ENCODE results near the gene PDZD2.
"Not testable (repeated sequence)": the region's sequence is repeated elsewhere in the genome, so short reads cannot be mapped to it uniquely, and the experiment has no call there.

The PDZD2 gene

DNA sequence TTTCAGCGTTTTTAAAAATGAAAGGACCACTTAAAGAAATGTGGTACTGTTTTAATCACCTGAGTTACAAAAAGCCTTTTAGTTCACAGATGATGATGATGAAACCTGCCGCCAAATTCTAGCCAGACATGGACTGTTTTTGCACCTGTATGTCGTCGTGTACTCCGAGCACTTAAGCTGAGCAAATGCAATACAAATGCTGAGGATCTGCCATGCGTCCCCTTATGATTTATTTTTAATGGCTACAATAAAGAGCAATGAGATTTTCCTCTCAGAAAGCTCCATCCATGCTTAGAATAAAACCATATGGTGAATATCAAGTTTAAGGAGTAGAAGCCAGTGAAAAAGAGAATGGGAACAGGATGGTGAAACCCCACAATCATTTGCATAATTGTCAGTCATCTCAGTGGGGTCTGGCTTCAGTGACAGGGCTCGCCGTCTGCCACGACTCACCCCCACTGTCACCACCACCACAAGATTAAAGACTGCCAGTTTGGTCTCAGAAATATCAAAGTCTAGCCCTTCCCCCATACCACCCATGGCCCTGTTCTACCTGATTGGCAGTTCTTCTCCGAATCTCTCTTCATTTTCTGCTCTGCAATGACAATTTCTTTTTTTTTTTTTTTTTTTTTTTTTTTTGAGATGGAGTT, 375.3 kb downstream of the PDZD2 start:
- DNase-seq (ENCODE audit: low spot score): no peak

DNA sequence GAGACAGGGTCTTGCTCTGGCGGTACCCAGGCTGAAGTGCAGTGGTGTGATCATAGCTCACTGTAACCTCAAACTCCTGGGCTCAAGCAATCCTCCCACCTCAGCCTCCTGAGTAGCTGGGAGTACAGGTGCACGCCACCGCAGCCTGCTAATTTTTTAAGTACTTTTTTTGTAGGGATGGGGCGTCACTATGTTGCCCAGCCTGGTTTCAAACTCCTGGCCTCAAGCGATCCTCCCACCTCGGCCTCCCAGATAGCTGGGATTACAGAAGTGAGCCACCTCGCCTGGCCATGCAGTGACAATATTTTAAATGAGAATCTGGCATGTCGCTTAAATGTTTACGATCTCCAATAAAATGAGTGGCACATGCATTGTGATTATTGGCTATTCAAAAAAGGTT, 376.3 kb downstream of the PDZD2 start:
- not testable (repeated sequence) for DNase-seq (ENCODE audit: low spot score)

DNA sequence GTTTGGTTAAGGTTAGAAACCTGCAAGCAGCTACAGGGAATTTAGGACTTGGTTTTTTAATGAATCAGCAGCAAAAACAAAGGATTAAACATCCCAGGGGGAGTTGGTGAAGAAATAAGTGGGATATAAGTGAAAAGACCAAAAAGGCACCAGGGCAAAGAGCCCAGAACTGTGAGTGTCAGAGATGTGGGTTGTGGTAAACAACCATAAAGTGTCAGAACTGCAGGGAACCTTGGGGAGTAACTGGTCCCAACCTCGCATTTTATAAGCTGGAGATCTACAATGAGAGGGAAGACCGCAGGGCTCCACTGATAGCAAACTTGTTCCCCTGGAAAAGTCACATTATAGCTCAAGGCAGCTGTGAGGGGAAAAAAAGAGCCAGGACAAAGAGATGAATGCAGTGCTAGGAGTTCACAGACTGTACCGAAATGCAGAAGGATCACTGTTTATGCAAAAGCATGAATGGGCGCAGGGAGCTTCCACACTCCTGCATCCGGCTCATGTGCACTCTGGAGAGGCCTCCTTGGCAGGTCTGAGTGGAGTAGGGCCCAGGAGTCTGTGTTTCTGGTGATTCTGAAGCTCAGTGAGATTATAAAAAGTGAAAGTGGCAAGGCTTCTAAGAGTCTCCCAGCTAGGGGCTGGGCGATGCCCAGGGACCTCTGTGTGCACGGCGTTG, 378.9 kb downstream of the PDZD2 start:
- no peak for DNase-seq (ENCODE audit: low spot score)

DNA sequence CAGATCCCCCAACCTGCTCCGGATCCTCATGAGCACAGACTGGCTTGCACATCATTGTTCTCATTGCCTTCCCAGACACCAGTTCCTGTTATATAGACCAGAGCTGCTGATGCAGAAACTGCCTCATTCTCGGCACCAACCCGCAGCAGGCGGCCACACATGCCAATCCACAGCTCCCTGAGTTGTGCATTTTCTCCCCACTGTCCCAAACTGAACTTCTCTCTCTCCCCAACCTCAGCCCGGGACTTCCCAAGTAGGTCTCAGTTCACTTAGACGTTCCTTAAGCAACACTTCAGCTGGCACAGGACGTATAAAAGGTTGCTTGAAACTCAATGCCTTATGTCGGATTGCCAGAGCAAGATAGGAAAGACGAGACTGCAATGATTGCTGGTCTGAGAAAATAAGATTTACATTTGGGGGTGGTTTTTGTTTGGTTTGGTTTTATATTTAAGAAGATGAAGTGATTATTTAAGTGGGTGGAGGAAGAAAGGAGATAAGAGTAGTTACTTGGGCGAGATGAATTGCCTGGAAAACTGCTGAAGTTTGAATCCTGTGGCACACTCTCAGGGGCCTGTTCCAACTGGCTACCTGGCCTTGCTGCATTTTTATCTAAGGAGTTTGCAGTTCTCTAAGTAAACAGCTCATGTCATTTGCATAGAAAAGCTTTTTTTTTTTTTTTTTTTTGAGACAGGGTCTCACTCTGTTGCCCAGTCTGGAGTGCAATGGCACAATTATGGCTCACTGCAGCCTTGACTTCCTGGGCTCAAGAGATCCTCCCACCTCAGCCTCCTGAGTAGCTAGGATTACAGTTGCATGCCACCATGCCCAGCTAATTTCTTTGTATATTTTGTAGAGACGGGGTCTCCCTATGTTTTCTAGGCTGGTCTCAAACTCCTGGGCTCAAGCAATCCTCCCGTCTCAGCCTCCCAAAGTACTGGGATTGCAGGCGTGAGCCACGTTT, 379.8 kb downstream of the PDZD2 start:
- no peak for DNase-seq (ENCODE audit: low spot score)

DNA sequence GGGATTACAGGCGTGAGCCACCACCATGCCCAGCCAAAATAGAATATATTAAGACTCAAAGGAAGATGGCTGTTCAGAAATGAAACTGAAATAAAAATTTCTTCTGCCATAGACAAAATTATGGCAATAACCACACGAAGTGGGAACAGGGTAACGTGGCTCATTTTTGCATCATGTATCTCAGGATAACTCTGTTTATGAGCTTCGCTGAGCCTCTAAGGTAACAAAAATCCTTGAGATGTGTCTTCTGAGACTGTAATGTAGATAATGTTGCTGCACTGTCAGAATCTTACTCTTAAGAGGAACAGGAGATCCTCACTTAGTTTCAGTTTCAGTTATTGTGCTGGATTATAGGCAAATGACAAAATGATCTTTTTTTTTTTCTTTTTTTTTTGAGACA, 381.3 kb downstream of the PDZD2 start:
- DNase-seq (ENCODE audit: low spot score): no peak

DNA sequence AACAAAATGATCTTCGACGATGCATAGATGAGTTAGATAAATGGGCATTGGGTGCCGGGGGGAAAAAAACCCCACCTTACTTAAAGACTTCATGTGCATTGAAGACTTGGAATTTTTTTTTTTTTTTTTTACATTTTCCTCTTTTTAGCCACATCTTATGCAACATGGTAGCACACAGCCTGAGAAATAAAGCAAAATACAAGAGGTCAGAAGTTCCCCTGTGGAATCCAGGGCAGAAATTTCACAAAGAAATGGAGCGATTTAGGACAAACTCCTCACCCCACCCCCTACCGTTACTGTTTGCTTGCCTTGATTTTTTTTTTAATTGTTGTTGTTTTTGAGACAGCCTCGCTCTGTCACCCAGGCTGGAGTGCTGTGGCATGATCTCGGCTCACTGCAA, 382.0 kb downstream of the PDZD2 start:
- no peak for DNase-seq (ENCODE audit: low spot score)

DNA sequence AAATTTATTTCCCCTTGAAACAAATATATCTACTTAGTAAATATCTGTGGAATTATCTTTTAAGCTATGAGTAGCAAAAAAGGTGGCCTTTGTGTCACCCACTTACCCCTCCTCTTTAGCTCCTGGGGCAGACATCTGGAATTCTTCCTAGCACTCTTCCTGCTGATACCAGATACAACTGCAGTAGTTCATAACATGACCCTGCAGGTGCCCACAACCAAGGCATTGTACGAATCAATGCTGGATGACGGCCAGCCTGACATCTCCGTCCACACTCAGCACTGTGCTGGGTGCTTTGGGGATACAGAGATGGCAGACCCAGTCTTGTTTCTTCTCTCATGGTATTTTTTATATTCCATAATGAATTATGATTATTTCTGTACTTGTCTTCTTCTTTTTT, 382.8 kb downstream of the PDZD2 start:
- no peak for DNase-seq (ENCODE audit: low spot score)

DNA sequence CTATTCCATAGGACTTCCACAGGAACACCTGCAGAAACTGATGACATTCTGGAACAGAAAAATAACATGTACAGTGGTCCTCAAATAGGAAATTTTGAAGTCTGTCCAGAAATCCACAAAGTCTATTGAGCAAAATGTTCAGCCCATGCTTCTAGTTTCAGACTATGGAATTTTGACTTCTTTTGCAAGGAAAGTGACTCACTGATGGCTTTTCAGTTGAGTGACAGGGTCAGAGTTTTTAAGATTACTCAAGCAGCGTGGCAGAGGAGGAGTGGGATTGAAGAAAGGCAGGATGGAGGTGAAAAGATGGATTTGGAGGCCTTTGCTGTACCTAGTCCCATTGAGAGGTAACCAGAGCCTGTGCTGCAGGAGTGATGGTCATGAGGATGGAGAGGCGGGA, 383.7 kb downstream of the PDZD2 start:
- no peak for DNase-seq (ENCODE audit: low spot score)

DNA sequence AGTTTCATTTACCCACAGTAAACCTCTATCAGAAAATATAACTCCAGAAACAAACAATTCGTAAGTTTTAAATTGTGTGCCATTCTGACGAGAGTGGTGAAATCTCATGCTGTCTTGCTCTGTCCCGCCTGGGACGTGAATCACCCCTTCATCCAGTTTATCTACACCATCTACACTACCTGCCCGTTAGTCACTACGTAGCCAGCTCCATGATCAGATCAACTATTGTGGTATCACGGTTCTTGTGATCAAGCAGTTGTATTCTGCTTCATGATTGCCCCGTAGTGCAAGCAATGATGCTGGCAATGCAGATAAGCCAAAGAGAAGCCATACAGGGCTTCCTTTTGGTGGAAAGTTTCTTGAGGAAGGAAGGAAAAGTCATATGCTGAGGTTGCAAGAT, 384.9 kb downstream of the PDZD2 start:
- DNase-seq (ENCODE audit: low spot score): no peak

DNA sequence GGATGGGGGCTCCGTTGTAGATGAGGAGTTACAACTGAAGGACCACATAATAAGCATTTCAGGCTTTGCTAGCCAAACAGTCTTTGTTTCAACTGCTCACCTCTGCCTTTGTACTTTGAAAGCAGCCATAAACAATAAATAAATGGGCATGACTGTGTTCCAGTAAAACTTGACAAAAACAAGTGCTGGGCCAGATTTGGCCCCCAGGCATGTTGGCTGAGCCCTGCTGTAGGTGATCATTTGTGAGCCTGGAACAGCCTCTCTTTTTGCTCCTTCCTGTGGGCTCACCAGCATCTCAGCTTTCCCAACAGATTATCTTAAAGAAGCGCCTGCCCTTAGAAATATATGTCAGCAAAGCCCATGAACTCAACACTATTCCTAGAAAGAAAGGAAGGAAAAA, 385.8 kb downstream of the PDZD2 start:
- no peak for DNase-seq (ENCODE audit: low spot score)

DNA sequence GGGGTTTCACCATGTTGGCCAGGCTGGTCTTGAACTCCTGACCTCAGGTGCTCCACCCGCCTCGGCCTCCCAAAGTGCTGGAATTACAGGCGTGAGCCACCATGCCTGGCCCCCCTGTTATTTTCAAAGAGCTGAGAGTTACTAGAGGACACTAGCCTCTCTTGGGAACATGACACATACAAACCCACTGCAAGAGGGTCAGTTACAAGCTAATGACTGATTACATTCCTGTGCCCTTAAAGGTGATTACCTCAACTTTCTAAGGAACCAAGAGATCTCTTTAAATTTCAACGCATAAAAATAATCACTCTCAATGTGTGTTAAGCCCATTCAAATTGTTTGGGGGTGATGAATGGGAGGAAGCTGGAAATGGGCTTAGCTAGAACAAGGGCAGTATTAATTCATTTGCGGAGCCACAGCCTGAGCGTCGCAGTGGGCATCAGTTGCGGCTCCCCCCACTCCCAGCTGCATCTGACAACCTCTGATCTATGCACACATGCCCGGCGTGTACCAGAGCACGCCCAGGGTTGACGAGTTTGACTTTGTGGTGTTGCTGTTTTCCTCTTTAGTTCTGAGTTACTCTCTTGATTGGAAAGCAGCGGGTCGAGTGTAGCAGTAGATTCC, 388.3 kb downstream of the PDZD2 start:
- DNase-seq (ENCODE audit: low spot score): no peak

DNA sequence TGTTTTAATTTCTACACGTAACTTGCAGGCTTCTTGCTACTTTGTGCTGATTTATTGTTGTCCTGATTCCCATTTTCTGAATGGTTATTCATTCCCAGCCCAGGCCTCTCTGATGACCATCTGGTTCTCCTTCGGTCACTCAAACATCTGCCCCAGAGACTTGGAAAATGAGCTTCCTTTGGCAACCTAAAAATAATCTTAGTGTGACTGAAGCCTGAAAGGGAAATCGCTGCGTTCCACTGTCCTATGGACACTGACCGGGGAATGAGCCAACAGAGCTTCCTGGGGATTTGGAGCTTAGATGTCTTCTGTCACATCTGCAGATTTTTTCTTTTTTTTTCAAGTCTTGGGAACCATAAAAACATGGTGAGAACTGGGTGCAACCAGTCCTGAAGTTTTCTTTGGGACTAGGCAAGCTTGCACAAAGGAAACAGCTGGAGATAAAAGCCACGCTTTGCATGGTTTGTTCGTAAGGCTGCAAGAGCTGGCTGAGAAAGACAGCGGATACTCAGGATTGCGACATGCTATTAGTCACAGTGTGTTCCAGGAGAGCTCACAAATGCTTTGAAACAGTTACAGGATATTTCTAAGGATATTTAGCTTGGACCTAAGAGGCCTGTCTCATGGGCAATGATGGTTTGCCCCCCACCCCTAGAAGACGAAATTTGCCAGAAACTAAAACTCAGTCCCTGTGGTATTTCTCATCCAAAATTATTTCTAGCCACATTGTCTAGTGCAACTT, 389.0 kb downstream of the PDZD2 start:
- DNase-seq (ENCODE audit: low spot score): no peak

DNA sequence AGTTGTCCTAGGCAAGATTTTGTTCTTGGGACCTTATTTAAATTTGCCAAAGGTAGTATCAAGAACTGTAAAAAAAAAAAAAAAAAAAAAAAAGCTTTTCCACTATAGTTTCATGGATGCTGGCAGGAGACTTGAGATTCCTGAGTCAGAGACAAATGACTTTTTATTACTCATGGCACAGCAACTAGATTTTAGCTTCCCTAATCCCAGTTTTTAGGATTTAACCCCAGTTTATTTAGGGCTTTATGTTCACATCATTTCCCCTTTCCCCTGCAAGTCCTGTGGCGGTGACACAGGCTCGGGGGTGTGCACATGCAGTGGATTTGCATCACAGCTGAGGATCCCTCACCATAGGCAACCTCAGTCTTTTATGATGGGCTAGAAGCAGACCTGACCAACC, 390.3 kb downstream of the PDZD2 start:
- DNase-seq (ENCODE audit: low spot score): no peak

DNA sequence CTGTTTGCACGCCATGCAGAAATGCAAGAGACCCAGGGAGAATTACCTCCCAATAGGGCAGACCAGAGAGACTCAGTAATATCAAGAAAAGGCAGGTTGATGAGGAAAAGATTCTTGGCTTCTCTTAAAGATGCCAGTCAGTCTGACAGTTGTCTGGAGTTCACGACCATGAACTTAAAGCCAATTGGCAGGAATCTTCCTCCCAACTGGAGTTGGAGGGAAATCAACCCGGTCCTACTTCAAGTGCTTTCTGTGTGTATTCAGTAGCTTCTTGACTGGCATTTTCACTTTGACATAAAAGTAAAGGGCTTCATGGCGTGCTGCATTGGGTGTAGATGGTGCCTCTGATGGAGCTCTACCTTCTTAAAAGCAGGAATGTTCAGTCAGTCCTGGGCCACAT, 390.9 kb downstream of the PDZD2 start:
- no peak for DNase-seq (ENCODE audit: low spot score)

DNA sequence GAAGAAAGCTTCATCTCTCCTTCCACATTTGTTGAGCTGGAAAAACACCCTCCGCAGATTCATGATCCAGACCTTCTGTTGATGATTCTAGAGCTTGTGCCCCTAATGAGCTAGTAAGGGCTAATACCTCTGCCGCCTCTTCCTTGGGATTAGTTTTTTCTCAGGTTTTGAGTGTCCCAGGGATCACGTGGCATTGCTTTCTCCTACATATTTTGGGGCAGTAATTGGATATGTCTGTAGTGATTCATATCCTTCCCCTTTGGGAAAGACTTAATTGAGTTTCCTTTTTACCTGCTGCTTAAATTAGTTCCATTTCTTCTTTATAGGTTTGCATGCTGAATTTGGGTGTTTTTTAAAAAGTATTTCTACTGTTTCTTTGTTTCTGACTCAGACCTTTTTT, 391.3 kb downstream of the PDZD2 start:
- DNase-seq (ENCODE audit: low spot score): no peak

DNA sequence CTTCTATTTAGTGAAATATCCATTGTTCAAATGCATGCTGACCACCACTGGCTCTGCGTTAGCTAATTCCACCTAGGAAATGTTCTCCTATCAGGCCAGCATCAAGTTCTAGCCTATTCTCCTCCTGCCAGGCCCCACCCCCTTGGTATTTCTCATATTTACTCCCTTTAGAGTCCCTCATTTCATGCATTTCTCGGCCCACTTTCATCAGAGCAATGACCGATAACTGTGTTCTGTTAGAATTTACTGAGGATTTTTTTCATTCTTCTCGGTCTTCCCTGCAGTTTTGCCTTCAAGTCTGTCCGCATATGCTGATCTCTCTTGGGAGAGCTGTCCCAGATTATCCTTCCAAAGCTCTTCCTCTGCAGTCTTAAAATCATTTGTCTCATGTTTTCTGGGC, 391.8 kb downstream of the PDZD2 start:
- no peak for DNase-seq (ENCODE audit: low spot score)

DNA sequence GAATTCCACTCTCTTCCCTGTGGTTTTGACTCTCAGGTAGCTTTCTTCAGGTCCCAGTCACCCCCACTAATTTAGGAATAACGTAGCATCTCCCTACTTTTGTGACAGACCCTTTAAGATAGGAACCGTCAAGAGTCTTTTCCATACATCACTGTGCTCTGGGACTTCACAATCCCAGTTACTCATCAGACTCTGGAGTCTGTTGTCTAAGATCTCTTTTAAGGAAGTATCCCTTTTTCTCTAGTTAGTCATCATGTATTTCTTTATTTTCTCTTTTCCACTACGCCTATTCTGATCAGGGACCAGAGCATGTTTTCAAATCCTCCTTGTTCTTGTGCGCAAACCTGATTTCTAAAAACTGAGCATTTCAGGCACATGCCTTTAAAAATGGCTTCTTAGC, 392.2 kb downstream of the PDZD2 start:
- DNase-seq (ENCODE audit: low spot score): no peak

DNA sequence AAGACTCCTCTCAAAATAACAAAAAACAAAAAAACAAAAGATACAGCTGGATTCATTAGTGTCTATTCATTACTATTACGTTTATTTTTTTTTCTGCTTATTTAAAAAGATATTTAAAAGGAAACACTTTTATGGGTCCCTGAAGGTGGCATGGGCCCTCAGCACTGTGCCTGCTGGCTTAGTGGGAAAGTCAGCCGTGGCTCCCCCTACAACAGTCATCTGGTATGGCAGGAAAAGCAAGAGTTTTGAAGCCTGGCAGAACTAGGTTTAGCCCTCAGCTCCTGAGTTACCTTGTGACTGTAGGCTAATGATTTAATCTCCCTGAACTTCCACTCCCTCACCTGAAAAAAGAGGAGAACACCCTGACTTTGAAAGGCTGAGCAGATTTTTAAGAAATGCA, 399.6 kb downstream of the PDZD2 start:
- DNase-seq (ENCODE audit: low spot score): no peak

DNA sequence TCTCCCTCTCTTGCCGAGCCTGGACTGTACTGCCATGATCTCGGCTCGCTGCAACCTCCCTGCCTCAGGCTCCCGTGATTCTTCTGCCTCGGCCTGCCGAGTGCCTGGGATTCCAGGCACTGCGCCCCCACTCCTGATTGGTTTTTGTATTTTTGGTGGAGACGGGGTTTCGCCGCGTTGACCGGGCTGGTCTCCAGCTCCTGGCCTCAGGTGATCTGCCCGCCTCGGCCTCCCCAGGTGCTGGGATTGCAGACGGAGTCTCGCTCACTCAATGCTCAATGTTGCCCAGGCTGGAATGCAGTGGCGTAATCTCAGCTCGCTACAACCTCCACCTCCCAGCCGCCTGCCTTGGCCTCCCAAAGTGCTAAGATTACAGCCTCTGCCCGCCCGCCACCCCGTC, 400.2 kb downstream of the PDZD2 start:
- not testable (repeated sequence) for DNase-seq (ENCODE audit: low spot score)

DNA sequence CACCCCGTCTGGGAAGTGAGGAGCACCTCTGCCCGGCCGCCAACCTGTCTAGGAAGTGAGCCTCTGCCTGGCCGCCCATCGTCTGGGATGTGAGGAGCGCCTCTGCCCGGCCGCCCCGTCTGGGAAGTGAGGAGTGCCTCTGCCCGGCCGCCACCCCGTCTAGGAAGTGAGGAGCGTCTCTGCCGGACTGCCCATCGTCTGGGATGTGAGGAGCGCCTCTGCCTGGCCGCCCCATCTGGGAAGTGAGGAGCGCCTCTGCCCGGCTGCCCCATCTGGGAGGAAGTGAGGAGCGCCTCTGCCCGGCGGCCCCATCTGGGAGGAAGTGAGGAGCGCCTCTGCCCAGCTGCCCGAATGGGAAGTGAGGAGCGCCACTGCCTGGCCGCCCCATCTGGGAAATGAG, 400.7 kb downstream of the PDZD2 start:
- DNase-seq (ENCODE audit: low spot score): not testable (repeated sequence)

DNA sequence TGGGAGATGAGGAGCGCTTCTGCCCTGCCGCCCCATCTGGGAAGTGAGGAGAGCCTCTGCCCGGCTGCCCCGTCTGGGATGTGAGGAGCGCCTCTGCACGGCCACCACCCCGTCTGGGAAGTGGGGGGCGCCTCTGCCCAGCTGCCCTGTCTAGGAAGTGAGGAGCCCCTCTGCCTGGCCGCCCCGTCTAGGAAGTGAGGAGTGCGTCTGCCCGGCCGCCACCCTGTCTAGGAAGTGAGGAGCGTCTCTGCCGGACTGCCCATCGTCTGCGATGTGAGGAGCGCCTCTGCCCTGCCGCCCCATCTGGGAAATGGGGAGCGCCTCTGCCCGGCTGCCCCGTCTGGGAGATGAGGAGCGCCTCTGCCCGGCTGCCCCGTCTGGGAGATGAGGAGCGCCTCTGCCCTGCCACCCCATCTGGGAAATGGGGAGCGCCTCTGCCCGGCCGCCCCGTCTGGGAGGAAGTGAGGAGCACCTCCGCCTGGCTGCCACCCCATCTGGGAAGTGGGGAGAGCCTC, 401.3 kb downstream of the PDZD2 start:
- DNase-seq (ENCODE audit: low spot score): not testable (repeated sequence)

DNA sequence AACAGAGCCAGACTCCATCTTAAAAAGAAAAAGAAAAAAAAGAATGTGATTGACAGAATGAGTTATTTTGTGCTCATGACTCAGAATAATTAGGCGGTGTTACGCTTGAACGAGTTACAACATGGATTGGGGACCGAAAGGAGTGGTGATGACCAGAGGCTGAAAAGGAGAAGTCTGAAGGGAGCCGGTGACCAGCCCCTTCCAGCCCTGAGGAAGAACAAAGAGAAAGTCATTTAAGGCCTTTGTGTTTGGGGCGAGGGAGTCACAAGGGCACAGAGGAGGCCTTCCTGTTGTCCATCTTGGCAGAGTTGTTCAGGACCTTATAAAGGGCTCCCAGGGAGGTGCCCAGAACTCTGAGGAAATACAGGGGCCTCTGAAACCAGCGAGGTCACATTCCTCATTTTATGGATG, 403.6 kb downstream of the PDZD2 start:
- no peak for DNase-seq (ENCODE audit: low spot score)
